SK-N-MC (cell line): ENCODE data around the gene C5orf63.

ENCODE experiments used
- DNase-seq: peaks from one replicate; pipeline ENCODE4 v3.0.0-alpha.2; 2011; ENCODE audit warnings: low read depth, low spot score
- H3K27ac ChIP-seq: fragments of 200-600 bp; sonication (generic); 2 replicates; pipeline ENCODE4 v1.5.1; 2016; ENCODE audit warnings: mixed run types
- H3K36me3 ChIP-seq: fragments of 200-600 bp; sonication (generic); 2 replicates; pipeline ENCODE4 v1.6.1; 2017; ENCODE audit warnings: antibody characterized with exemption, low read length, mixed read lengths; ENCODE audit not compliant: insufficient read depth
- H3K4me3 ChIP-seq: fragments of 200-600 bp; sonication (generic); 2 replicates; pipeline ENCODE4 v1.5.1; 2016
- H3K9ac ChIP-seq: fragments of 200-600 bp; sonication (generic); 2 replicates; pipeline ENCODE4 v1.8.0; 2017; ENCODE audit warnings: mixed run types, mixed read lengths; ENCODE audit not compliant: insufficient read length
- H3K9me3 ChIP-seq: fragments of 200-600 bp; sonication (generic); 2 replicates; pipeline ENCODE4 v1.6.1; 2017; ENCODE audit warnings: low read depth, mild to moderate bottlenecking, antibody characterized with exemption, low read length, moderate library complexity, mixed read lengths
- EZH2 ChIP-seq: fragments of 200-600 bp; sonication (generic); IDR thresholded peaks from one replicate; pipeline ENCODE4 v1.6.1; 2017; ENCODE audit warnings: antibody characterized with exemption
- FOXP2 ChIP-seq: optimal IDR thresholded peaks from 2 replicates; pipeline ENCODE3; 2011; ENCODE audit warnings: mild to moderate bottlenecking, moderate library complexity; ENCODE audit not compliant: insufficient read depth; ENCODE audit errors: extremely low read length, control extremely low read depth
- POLR2AphosphoS5 ChIP-seq: IDR thresholded peaks from 2 replicates; pipeline ENCODE4 v1.6.1; 2012; ENCODE audit warnings: mild to moderate bottlenecking, low read depth, low read length, borderline replicate concordance

Gene C5orf63

DNA sequence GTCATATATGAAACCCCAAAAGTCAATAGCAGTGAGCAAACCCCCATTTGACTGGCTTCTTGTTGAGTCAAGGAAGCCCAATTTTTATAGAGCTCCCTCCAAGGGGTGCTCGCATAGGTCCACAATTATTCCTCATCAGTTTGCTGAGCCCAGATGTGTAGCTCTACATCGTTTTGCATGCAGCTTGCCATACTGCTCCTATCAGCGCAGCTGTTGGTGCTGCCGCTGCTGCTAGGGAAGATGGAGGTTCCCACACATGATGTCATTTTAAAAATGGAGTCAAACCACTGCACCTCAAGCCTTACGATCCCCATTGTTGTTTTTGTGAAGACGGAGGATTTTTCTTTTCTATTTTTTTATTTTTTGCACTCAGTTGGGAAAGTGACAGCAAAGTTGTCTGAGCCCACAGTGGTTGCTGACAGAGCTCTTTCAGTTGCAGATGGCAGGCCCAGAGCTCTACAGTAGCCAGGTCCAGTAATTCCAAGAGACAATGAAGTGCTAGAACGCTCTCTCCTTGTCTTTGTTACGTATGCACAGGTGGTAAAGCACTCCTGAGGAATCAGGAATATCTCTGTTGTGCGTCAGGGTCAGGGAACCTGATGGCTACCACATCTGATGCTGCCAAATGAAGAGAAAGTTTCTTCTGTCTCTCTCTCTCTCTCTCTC lies 23.2 kb upstream of the C5orf63 start:
- DNase-seq: no peak
- H3K36me3 ChIP-seq: no peaks in the 10 kb centered on the region
- H3K27ac ChIP-seq: no peak overlapping the region
- no peaks in the 10 kb centered on the region for H3K9me3 ChIP-seq
- H3K9ac ChIP-seq: no peak overlapping the region
- no peak for TF ChIP-seq FOXP2
- no peak for TF ChIP-seq EZH2
- no peak for TF ChIP-seq POLR2AphosphoS5
- H3K4me3 ChIP-seq: no peak overlapping the region

DNA sequence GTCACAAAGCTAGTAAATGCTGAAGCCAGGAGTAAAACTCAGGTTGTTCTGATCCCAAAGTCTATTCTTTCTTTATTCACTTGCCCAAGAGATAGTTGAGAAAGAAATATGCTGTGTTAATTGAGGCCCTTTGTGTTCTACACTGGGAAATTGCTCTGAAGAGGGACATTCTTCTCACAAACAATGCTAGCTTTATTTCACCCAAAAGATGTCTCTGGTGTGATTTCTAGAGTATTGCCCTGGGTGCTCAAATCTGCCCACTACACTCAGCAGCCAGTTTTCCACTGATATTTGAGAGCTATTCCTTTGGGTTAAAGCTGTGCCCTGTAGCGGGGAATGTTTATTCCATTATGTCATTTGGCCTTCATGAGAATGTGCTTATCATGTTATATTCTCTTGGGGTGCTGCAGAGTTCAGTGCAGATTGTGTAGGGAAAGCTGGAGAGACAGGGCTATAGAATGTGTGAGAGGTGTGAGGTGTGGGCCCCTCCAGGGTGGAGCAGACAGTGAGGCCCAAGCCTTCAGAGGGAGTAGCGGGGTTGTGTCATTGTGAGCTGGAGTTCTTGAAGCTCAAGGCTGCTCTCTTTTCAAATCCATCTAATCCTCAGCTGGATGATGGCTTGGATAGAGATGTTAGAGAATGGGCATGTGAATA lies 21.0 kb upstream of the C5orf63 start:
- no peak overlapping the region for H3K4me3 ChIP-seq
- H3K27ac ChIP-seq: no peak overlapping the region
- no peaks in the 10 kb centered on the region for H3K9me3 ChIP-seq
- no peaks in the 10 kb centered on the region for H3K36me3 ChIP-seq
- no peak for DNase-seq
- no peak overlapping the region for H3K9ac ChIP-seq
- TF ChIP-seq FOXP2: no peak
- TF ChIP-seq EZH2: no peak
- no peak for TF ChIP-seq POLR2AphosphoS5

DNA sequence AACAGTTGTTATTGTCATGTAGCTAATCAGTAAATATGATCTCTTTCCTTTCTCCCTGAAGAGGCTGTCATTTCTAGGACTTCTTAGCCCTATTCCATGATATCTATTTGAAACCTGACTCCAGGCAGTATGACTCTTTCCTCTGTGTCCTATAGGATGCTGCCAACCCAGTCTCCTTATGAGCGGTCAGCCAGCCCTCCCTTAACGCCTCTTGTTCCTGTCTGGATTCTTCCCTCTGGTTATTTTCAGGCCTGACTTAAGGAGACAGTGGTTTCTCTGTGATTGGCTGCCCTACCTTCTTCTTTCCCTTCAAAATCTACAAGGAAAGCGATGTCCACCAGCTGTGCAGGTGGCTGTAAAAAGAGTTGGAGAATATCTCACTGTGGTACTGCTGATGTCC lies 19.4 kb upstream of the C5orf63 start:
- no peak for DNase-seq
- Histone ChIP-seq H3K9ac (no peak overlapping the region), H3K36me3 (no peaks in the 10 kb centered on the region), H3K27ac (no peak overlapping the region), H3K4me3 (no peak overlapping the region), H3K9me3 (no peaks in the 10 kb centered on the region)
- TF ChIP-seq POLR2AphosphoS5 (no peak), EZH2 (no peak), FOXP2 (no peak)

DNA sequence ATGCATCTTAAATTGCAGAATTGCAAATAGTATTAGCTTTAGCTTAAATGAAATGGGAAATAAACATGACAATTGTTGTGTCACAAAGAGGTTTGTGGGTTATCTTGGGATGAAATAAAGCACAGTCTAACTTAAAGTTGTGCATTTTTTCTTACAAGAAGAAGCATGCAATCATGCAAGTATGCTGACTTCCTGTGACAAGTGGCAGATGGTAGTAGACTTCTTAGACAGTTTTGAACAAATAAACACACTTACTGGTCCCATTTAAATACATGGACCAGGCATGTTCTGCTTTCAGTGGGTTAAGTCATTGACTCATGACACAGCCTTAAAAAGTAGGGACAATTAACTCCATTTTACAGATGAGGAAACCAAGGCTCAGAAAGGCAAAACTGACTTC lies 15.9 kb upstream of the C5orf63 start:
- no peak overlapping the region for H3K9ac ChIP-seq
- no peaks in the 10 kb centered on the region for H3K9me3 ChIP-seq
- no peak overlapping the region for H3K4me3 ChIP-seq
- no peak for DNase-seq
- no peak for TF ChIP-seq EZH2
- no peak for TF ChIP-seq FOXP2
- TF ChIP-seq POLR2AphosphoS5: no peak
- H3K27ac ChIP-seq: no peak overlapping the region
- H3K36me3 ChIP-seq: no peaks in the 10 kb centered on the region

DNA sequence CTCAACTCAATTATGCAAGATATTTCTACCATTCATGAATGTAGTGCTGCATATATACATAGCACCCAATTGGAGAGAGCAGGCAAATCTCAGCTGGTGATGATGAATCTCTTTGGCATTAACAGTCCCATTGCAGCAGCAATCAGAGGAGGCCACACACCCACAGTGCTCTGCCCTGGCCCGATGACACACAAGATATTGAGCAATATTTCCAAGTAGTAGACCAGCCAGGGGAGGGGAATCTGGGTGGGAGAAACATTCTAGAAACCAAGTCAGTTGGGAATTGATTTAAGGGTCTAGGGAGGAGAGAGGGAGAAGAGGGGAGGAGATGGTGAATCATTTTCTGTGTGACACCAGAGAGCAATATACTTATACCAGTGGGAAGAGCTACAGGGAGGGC lies 14.9 kb upstream of the C5orf63 start:
- no peak for DNase-seq
- Histone ChIP-seq H3K4me3 (no peak overlapping the region), H3K36me3 (no peaks in the 10 kb centered on the region), H3K9me3 (no peaks in the 10 kb centered on the region), H3K27ac (no peak overlapping the region), H3K9ac (no peak overlapping the region)
- TF ChIP-seq EZH2 (no peak), FOXP2 (no peak), POLR2AphosphoS5 (no peak)

DNA sequence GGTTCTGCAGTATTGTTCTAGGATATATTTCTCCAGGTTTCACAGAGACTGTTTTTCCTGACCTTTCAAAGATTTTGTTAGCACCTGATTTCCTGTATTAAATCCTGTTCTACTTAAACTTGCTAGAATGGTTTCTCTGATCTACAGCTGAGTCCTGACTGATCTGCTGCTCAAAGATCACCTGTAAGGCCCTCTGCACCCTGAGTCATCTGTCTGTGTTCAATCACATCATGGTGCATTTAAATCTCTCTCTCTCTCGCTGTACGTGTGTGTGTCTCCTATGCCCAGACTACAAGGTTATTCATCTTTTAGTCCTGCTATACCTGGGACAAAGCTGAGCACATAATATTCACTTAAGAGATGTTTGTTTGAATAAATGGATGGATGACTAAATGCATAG lies 13.3 kb upstream of the C5orf63 start:
- no peaks in the 10 kb centered on the region for H3K9me3 ChIP-seq
- H3K27ac ChIP-seq: no peak overlapping the region
- no peak for TF ChIP-seq POLR2AphosphoS5
- no peak for TF ChIP-seq EZH2
- TF ChIP-seq FOXP2: no peak
- no peak overlapping the region for H3K9ac ChIP-seq
- no peak overlapping the region for H3K4me3 ChIP-seq
- no peaks in the 10 kb centered on the region for H3K36me3 ChIP-seq
- no peak for DNase-seq

DNA sequence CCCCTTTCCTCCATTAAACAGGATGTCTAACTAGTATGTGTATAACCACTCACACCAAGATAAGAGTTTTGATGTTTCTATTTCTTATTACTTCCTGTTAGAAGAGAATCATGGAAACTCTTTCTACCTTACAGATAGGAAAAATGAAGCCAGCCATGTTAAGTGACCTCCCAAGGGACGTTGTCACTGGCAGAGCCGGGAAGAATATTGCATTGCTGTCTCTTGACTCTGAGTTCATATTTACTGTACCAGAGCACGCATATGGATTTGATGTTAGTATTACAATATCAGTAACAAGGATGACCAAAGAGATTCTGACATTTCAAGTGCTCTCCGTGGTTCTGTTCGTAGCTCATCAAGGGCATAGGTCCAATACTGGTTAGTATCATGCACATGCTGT lies 12.5 kb upstream of the C5orf63 start:
- Histone ChIP-seq H3K9me3 (no peaks in the 10 kb centered on the region), H3K27ac (no peak overlapping the region), H3K4me3 (no peak overlapping the region)

DNA sequence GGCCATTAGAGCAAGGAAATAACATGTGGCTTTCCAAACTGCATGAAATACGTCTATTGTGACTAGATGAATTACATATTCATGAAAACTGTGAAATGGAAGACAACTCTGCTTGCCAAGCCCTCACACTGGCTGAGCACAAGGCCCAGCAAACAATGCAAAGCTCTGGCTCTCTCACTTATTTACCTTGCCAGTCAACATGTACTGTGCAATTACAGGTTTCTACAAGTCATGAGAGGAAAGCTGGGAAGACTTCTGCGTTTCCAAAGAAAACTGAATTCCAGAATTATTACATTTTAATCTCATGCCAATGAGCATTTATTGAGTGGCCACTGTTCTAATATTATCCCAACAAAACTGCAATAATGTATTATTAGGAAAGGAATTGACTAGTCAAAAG lies 12.1 kb upstream of the C5orf63 start:
- Histone ChIP-seq H3K36me3 (no peaks in the 10 kb centered on the region), H3K9me3 (no peaks in the 10 kb centered on the region), H3K4me3 (no peak overlapping the region), H3K27ac (no peak overlapping the region), H3K9ac (no peak overlapping the region)
- TF ChIP-seq POLR2AphosphoS5 (no peak), FOXP2 (no peak)
- no peak for DNase-seq

More for the DNA sequence above, 12.5 kb upstream of the C5orf63 start:
- no peak for DNase-seq
- Histone ChIP-seq H3K9ac (no peak overlapping the region), H3K36me3 (no peaks in the 10 kb centered on the region)
- TF ChIP-seq POLR2AphosphoS5 (no peak), EZH2 (no peak), FOXP2 (no peak)
